GM21737 (cell line): ENCODE measurements around the gene PXDN.
"Not testable (repeated sequence)": the region's sequence is repeated elsewhere in the genome, so short reads cannot be mapped to it uniquely, and the experiment has no call there.

ENCODE experiments used
- ATAC-seq: cut with Tn5 transposase; IDR thresholded peaks from one replicate; pipeline ENCODE4 v1.9.1; 2021; ENCODE audit warnings: mild to moderate bottlenecking, moderate library complexity; ENCODE audit not compliant: unreplicated experiment

PXDN gene

DNA sequence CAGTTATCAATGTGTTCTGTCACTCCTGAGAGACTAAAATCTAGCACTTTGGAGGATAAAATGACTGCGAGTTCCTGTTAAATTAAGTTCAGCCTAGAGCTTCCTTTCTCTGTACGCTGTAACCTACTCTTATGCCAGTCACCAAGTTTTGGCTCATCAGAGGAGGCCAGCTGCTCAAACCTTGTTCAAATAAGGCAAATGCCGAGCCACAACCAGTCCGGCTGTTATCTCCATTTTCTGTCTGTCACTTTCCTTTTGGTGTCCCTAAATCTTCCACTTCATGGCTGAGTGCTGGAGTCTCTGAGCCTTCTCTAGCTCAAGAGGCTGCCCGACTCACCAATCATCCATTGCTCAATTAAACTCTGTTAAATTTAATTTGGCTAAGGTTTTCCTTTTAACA lies 33.5 kb upstream of the PXDN start:
- no peak for ATAC-seq

GRCh38 chr2:1777156-1777555 lies 32.8 kb upstream of the PXDN start:
- ATAC-seq, result no peak

- no peak for ATAC-seq
These were observed 31.3 kb upstream of the PXDN start for GRCh38 chr2:1775511-1776035.

- no peak for ATAC-seq
These were observed 30.6 kb upstream of the PXDN start for GRCh38 chr2:1774929-1775328.

- no peak for ATAC-seq
These were observed 29.6 kb upstream of the PXDN start for GRCh38 chr2:1773883-1774282.

DNA sequence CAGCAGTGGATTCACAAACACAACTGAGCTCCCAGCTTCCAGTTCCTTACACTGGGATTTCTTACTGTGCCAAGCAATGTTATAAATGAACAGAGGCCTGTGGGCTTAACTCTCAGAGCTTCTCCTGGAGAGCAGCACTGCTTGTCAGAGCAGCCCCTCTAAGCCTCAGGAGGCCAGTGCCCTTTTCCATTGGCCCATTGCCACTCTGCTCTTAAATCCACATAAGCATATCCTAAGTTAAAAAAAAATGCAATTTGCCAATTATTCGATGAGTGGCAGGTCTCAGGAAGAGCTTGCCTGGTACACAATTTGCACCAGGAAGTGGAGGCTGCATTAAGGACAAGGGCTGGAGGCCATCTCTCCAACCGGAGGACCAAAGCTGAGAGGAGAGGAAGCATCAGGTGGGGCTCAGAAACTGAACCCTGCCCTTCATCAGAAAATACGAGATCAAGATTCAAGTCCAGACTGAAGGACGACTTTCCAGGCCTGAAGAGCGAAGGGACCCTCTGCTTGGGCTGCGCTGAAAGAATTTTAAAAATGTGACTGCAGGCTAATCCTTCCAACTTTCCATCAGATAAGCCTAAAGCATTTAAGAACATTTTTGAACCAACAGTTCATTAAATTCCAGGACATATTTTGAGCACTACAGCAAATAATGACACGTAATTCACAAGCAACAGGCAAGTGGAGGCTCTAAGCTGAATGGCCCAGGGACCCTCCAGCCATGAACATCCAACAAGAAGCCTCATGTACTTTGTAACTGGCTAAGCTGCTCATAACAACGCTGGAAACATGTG lies 28.4 kb upstream of the PXDN start:
- ATAC-seq, result no peak

GRCh38 chr2:1771626-1772280 lies 27.4 kb upstream of the PXDN start:
- no peak for ATAC-seq

GRCh38 chr2:1770566-1771380 lies 26.5 kb upstream of the PXDN start:
- ATAC-seq, result no peak

DNA sequence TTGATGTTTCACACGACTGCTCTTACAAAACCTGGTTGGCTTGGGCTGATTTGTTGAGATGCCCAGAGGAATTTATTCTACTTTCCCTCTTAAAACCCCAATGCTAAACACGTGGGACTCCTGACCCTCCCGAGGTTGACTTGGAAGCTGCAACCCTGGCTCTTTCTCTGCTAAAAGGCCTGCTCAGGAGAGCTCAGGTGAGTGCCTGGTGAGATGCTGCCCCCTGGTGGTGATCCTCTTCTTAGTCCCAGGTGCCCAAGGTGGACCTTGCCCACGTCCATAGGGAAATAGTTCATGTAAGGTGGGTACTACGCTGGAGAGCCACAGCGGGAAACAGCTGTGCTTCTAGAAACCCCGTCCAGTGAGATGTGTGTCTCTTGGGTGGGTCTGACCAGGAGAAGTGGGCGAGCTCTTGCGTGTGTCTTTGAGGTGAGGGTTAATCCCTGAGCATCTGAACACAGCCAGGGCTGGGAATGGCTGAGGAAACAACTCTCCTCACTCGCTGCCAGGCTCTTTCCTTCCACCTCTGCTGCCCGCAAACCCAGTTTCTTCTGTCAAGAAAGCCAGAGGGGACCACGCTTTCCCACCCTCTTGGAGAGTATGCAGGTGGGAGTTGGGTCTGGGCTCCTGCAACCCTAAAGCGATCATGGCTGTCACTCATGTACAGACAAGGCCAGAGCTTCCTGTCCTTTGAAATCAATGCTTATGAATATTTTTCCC lies 25.5 kb upstream of the PXDN start:
- no peak for ATAC-seq

DNA sequence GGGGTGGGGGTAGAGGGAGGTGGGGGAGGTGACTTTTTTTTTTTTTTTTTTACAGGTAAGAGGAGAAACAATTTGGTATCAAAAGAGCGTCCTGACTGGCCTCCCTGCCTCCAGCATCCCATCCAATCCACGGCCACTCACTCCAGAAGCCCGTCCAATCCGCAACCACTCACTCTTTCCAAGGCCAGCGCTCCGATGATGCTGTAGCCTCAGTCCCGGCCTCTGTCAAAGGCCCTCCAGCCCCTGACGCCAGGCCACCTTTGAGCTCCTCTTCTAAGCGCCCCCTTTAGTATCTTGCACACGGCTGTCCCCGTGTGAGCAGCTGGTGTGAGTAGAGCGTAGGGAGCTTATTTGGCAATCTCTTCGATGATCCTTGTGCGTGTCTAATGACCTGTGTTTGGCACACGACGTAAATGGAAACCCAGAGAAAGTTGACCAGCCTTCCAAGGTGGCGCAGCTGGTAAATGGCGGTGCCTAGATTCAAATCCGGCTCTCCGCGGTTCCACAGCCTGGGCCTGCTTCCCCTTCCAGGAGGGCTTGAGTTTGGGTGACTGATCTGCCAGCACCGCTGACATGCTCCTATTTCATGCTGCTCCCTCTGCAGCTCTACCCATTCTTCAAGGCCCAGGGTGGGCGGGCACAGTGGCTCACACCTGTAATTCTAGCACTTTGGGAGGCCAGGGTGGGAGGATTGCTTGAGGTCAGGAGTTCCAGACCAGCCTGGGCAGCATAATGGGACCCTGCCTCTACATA lies 23.8 kb upstream of the PXDN start:
- ATAC-seq, result no peak

- ATAC-seq, result no peak
These were observed 22.8 kb upstream of the PXDN start for GRCh38 chr2:1766851-1767811.

DNA sequence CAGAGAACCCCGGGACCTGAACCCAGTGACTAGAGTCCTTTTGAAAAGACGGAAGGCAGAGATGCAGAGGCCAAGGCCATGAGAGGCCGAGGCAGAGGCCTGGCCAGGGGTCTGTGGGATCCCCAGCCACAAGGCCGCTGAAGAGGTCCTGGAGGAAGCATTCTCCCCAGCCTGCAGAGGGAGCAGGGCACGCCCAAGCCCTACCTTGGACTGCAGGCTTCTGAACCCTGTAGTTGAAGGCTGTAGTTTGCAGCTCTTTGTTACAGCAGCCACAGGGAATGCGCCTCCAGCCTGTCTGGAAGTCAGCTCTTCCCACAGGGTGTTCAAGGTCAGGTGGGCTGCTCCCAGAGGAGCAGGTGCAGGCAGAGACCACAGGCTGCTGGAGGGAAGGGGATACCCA lies 22.1 kb upstream of the PXDN start:
- no peak for ATAC-seq

DNA sequence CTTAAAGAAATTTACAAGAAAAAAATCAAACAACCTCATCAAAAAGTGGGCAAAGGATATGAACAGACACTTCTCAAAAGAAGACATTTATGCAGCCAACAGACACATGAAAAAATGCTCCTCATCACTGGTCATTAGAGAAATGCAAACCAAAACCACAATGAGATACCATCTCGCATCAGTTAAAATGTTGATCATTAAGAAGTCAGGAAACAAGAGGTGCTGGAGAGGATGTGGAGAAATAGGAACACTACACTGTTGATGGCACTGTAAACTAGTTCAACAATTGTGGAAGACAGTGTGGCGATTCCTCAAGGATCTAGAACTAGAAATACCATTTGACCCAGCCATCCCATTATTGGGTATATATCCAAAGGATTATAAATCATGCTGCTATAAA lies 20.9 kb upstream of the PXDN start:
- ATAC-seq, result not testable (repeated sequence)

DNA sequence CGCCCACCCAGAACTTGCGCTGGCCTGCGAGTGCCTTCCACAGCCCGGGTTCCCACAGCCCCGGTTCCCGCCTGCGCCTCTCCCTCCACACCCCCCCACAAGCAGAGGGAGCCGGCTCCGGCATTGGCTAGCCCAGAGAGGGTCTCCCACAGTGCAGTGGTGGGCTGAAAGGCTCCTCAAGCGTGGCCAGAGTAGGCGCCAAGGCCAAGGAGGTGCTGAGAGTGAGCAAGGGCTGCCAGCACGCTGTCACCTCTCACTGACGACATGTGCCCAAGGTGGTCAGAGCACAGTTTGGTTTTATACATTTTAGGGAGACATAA lies 15.3 kb upstream of the PXDN start:
- ATAC-seq, result no peak

DNA sequence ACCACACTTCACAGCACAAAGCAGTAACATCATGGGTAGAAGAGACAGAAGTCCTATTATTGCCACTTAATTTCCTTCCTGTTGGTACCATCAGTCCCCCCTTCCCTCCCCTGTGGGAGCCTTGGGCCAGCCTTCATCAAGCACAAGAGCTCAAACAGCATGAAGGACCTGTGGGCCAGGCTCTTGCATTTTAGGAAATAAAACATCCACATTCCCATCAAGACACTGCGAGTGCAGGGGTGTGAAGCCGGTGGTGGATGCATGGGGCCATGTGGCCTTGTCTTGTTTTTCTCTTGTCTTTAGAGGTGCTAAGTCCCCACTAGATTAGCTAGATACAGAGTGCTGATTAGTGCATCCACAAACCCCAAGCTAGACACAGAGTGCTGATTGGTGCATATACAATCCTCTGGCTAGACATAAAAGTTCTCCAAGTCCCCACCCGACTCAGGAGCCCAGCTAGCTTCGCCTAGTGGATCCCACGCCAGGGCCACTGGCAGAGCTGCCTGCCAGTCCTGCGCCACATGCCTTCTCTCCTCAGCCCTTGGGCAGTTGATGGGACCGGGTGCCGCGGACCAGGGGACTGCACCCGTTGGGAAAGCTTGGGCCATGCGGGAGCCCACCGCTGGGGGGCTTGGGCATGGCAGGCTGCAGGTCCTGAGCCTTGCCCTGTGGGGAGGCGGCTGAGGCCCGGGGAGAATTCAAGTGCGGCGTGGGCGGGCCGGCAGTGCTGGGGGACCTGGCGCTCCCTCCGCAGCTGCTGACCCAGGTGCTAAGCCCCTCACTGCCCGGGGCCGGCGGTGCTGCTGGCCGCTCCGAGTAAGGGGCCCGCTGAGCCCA lies 14.7 kb upstream of the PXDN start:
- no peak for ATAC-seq

- no peak for ATAC-seq
These were observed 13.9 kb upstream of the PXDN start for GRCh38 chr2:1758171-1758570.

GRCh38 chr2:1757567-1757966 lies 13.3 kb upstream of the PXDN start:
- no peak for ATAC-seq

DNA sequence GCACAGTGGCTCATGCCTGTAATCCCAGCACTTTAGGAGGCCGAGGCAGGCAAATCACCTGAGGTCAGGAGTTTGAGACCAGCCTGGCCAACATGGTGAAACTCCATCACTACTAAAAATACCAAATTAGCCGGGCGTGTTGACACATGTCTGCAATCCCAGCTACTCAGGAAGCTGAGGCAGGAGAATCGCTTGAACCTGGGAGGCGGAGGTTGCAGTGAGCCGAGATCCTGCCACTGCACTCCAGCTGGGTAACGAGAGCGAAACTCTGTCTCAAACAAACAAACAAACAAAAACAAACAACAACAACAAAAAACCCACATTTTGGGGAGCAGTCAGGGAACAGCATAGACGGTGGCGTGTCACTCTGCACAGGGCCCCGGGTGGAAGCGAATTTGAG lies 12.8 kb upstream of the PXDN start:
- not testable (repeated sequence) for ATAC-seq
